HepG2 (cell line): ENCODE data around the gene NAT9.

ENCODE experiments used
- CBX5 ChIP-seq: sonication (generic); formaldehyde crosslinking; IDR thresholded peaks from 2 replicates; pipeline ENCODE4 v1.4.0; 2020; ENCODE audit warnings: missing genetic modification reagents, borderline replicate concordance
- MEF2D ChIP-seq: sonication (generic); formaldehyde crosslinking; IDR thresholded peaks from 2 replicates; pipeline ENCODE4 v1.5.1; 2020; ENCODE audit warnings: mild to moderate bottlenecking, missing genetic modification reagents
- PHF8 ChIP-seq: sonication (generic); formaldehyde crosslinking; IDR thresholded peaks from 2 replicates; pipeline ENCODE4 v1.5.0; 2020; ENCODE audit warnings: missing genetic modification reagents
- ZNF138 ChIP-seq: sonication (generic); formaldehyde crosslinking; IDR thresholded peaks from 2 replicates; pipeline ENCODE4 v1.5.0; 2020; ENCODE audit warnings: mild to moderate bottlenecking, low read depth, missing genetic modification reagents
- TF ChIP-seq, protein P1 (sequence below): sonication (generic); formaldehyde crosslinking; IDR thresholded peaks from 2 replicates; pipeline ENCODE4 v1.4.0; 2020; ENCODE audit warnings: missing genetic modification reagents, borderline replicate concordance
- TF ChIP-seq, protein P2 (sequence below): sonication (generic); formaldehyde crosslinking; IDR thresholded peaks from 2 replicates; pipeline ENCODE4 v1.5.0; 2020; ENCODE audit warnings: mild to moderate bottlenecking, missing genetic modification reagents, moderate library complexity

DNA sequence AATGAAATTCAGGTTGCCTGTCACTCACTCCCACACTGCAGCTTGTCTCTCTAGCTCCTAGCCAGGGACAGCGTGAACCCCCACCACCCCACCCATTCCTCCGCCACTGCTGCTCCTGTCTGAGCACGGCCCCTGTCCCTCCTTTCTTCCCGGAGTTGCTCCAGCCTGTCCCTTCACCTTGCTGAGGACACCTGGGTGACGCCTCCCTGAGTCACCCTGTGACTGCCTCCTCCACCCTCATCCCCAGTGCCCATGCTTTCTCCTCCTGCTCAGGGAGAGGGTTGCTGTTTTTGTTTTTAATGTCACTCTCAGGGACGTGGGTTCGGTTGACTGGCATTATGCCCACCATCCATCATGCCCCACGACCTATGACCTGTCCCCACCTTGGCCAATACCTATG, 25.8 kb upstream of the NAT9 start:
- no peak for TF ChIP-seq ZNF138 (CRISPR knock-in tag)
- TF ChIP-seq, protein P1, sequence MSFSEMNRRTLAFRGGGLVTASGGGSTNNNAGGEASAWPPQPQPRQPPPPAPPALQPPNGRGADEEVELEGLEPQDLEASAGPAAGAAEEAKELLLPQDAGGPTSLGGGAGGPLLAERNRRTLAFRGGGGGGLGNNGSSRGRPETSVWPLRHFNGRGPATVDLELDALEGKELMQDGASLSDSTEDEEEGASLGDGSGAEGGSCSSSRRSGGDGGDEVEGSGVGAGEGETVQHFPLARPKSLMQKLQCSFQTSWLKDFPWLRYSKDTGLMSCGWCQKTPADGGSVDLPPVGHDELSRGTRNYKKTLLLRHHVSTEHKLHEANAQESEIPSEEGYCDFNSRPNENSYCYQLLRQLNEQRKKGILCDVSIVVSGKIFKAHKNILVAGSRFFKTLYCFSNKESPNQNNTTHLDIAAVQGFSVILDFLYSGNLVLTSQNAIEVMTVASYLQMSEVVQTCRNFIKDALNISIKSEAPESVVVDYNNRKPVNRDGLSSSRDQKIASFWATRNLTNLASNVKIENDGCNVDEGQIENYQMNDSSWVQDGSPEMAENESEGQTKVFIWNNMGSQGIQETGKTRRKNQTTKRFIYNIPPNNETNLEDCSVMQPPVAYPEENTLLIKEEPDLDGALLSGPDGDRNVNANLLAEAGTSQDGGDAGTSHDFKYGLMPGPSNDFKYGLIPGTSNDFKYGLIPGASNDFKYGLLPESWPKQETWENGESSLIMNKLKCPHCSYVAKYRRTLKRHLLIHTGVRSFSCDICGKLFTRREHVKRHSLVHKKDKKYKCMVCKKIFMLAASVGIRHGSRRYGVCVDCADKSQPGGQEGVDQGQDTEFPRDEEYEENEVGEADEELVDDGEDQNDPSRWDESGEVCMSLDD (CRISPR knock-in tag) = no peak
- no peak for TF ChIP-seq PHF8 (CRISPR knock-in tag)
- TF ChIP-seq MEF2D = no peak
- TF ChIP-seq, protein P2, sequence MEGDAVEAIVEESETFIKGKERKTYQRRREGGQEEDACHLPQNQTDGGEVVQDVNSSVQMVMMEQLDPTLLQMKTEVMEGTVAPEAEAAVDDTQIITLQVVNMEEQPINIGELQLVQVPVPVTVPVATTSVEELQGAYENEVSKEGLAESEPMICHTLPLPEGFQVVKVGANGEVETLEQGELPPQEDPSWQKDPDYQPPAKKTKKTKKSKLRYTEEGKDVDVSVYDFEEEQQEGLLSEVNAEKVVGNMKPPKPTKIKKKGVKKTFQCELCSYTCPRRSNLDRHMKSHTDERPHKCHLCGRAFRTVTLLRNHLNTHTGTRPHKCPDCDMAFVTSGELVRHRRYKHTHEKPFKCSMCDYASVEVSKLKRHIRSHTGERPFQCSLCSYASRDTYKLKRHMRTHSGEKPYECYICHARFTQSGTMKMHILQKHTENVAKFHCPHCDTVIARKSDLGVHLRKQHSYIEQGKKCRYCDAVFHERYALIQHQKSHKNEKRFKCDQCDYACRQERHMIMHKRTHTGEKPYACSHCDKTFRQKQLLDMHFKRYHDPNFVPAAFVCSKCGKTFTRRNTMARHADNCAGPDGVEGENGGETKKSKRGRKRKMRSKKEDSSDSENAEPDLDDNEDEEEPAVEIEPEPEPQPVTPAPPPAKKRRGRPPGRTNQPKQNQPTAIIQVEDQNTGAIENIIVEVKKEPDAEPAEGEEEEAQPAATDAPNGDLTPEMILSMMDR = no peak
- TF ChIP-seq CBX5 (CRISPR knock-in tag) = no peak
